Upper lobe of left lung (tissue), 6 donors: ENCODE results near the gene LAS1L. TPM values are rescaled to one million over a fixed set of nuclear protein-coding genes. Genes with fewer than 3 reads are reported as not detected.

Source experiments
- ATAC-seq, 2 donors: fragments of 200-7000 bp; cut with Tn5 transposase; one replicate each; pipeline ENCODE4 v1.9.1; 2022; ENCODE audit warnings: mild to moderate bottlenecking in 2 of 2, moderate library complexity in 2 of 2; ENCODE audit not compliant: low FRiP score in 2 of 2
- DNase-seq, 2 donors: peaks; one replicate each; pipeline ENCODE4 v3.0.0-alpha.2; 2019 to 2020
- H3K27ac ChIP-seq, 4 donors: fragments of 200-600 bp; sonication (generic); one replicate each; pipeline ENCODE4 v1.5.1; 2016 to 2019
- H3K27me3 ChIP-seq, 4 donors: fragments of 200-600 bp; sonication (generic); one replicate each; pipeline ENCODE4 v1.5.1; 2017 to 2019
- H3K36me3 ChIP-seq, 4 donors: fragments of 200-600 bp; sonication (generic); one replicate each; pipeline ENCODE4 v1.5.1; 2016 to 2019
- H3K4me1 ChIP-seq, 4 donors: fragments of 200-600 bp; sonication (generic); one replicate each; pipeline ENCODE4 v1.5.1; 2018 to 2019
- H3K4me3 ChIP-seq, 4 donors: fragments of 200-600 bp; sonication (generic); one replicate each; pipeline ENCODE4 v1.5.1; 2017 to 2019; ENCODE audit warnings: mild to moderate bottlenecking in 2 of 4, moderate library complexity in 1 of 4
- H3K9me3 ChIP-seq, 4 donors: fragments of 200-600 bp; sonication (generic); one replicate each; pipeline ENCODE4 v1.5.1; 2018 to 2019
- EP300 ChIP-seq, 4 donors: sonication (generic); formaldehyde crosslinking; IDR thresholded peaks; one replicate each; pipeline ENCODE4 v1.5.1; 2017; ENCODE audit warnings: antibody characterized with exemption in 4 of 4, control low read depth in 2 of 4
- POLR2A ChIP-seq, 4 donors: fragments of 450-650 bp; IDR thresholded peaks; one replicate each; pipeline ENCODE4 v1.5.1; 2016 to 2017; ENCODE audit warnings: antibody characterized with exemption in 4 of 4, mild to moderate bottlenecking in 2 of 4
- POLR2AphosphoS5 ChIP-seq, 2 donors: sonication (generic); formaldehyde crosslinking; IDR thresholded peaks; one replicate each; pipeline ENCODE4 v1.5.1; 2017; ENCODE audit warnings: antibody characterized with exemption in 2 of 2
- WGBS, 2 donors: methylation state at CpG; one replicate each; pipeline ENCODE4 v1.1.5; 2017 to 2018; 5-methylcytosine and 5-hydroxymethylcytosine counted together
- total RNA-seq, 6 donors: library from RNA; depleted of rRNA in 4 of 6; stranded (reverse); fragments of >200 nt in 4 of 6; gene quantifications; one replicate each; pipeline versions ENCODE4 v1.1.0 to v1.2.1, GENCODE V29; 2016 to 2021
- TF ChIP-seq, protein P1 (sequence below), 6 experiments: fragments of 450-650 bp in 4 of 6; fragments of 200-600 bp in 2 of 6; sonication (generic) in 2 of 6; IDR thresholded peaks; one replicate each; pipeline ENCODE4 v1.5.1; 2016 to 2019; ENCODE audit warnings: antibody characterized with exemption in 6 of 6
- donor health status: DM: no; HTN: no; CAD: no; lungs with moderate emphysema.
- donor health status: DM: no; HTN: yes; CAD: no; lungs with severe emphysema.

LAS1L gene
- total RNA-seq, 6 donors from 2014 or later = 16.9 to 36.7 (median 25.7) TPM

DNA sequence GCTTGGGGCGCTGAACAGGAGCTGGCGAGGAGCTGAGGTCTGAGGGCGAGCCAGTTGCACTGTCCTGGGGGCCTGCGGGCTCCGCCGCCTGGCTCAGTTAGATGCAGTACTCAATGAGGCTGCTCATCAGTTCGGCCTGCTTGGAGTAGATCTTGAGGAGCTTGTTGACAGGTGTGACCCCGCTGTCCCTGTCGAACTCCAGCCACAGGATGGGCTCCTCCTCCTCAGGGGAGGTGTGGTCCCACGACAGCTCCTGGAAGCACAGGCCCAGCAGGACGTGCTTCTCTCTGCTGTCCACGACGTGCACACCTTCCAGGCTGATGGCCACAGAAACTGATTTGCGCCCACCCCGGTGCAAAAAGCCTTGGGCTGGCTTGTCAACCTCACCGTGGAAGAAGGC is 16.5 kb upstream of the LAS1L start:
- no peak for TF ChIP-seq POLR2A (IDR thresholded peaks at IDR 0.05)
- no peak overlapping the region for H3K4me3 ChIP-seq
- no peaks in the 10 kb centered on the region for H3K27me3 ChIP-seq
- ATAC-seq (no peak), DNase-seq (no peak)
- H3K36me3 ChIP-seq = no peaks in the 10 kb centered on the region
- 85 to 100% methylated on average over 1 to 14 of the region's 16 CpGs for WGBS, 2 donors
- H3K4me1 ChIP-seq = no peaks in the 10 kb centered on the region
- H3K9me3 ChIP-seq = no peaks in the 10 kb centered on the region
- H3K27ac ChIP-seq = no peak overlapping the region

DNA sequence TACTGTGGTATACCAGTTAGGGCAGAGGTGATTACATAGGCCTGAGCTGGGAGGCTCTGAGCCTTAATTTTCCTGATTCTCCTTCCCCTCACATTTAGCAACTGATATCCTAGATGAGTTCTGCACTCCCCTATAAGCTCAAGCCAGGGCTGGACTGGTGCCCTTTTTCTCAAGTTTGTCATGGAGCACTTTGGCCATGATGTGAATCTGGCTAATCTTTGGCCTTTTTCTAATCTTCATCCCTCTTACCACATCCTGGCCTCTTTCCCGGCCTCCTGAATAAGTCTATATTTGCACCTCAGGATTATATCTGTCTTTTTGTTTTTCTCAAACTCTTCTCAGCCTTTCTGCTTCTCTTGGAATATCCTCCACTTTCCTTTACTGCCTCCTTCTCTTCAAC is 10.9 kb upstream of the LAS1L start:
- no peaks in the 10 kb centered on the region for H3K27me3 ChIP-seq
- H3K4me3 ChIP-seq = no peak overlapping the region
- no peak for DNase-seq
- H3K9me3 ChIP-seq = no peaks in the 10 kb centered on the region
- ATAC-seq = no peak
- H3K4me1 ChIP-seq = no peaks in the 10 kb centered on the region
- 78 to 82% methylated on average over 1 of the region's 1 CpG for WGBS, 2 donors
- TF ChIP-seq POLR2A (IDR thresholded peaks at IDR 0.05) = no peak
- no peak for TF ChIP-seq EP300 (IDR thresholded peaks at IDR 0.05)
- TF ChIP-seq, protein P1, sequence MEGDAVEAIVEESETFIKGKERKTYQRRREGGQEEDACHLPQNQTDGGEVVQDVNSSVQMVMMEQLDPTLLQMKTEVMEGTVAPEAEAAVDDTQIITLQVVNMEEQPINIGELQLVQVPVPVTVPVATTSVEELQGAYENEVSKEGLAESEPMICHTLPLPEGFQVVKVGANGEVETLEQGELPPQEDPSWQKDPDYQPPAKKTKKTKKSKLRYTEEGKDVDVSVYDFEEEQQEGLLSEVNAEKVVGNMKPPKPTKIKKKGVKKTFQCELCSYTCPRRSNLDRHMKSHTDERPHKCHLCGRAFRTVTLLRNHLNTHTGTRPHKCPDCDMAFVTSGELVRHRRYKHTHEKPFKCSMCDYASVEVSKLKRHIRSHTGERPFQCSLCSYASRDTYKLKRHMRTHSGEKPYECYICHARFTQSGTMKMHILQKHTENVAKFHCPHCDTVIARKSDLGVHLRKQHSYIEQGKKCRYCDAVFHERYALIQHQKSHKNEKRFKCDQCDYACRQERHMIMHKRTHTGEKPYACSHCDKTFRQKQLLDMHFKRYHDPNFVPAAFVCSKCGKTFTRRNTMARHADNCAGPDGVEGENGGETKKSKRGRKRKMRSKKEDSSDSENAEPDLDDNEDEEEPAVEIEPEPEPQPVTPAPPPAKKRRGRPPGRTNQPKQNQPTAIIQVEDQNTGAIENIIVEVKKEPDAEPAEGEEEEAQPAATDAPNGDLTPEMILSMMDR (IDR thresholded peaks at IDR 0.05) = no peak
- TF ChIP-seq POLR2AphosphoS5 (IDR thresholded peaks at IDR 0.05) = no peak
- H3K27ac ChIP-seq = no peak overlapping the region
- no peaks in the 10 kb centered on the region for H3K36me3 ChIP-seq

DNA sequence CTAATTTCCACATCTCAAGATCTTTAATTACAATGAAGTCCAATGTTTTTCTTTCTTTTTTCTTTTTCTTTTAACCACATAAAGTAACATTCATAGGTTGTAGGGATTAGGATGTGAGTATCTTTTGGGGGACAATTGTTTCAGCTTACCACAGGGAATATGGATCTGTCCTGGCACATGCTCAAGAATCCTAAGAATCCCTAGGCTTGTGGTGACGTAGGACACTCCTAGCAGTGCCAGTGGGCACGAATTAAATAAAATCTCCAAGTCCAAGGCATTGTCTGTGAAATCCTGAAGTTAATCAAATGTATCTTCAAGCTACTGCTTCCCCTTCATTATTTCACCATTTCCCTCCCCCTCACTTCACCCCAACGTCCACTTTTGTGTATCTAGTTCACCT is 2.6 kb upstream of the LAS1L start:
- TF ChIP-seq, protein P1 (IDR thresholded peaks at IDR 0.05) = no peak
- TF ChIP-seq POLR2AphosphoS5 (IDR thresholded peaks at IDR 0.05) (no peak), POLR2A (IDR thresholded peaks at IDR 0.05) (no peak), EP300 (IDR thresholded peaks at IDR 0.05) (no peak)
- no peaks in the 10 kb centered on the region for H3K9me3 ChIP-seq
- H3K4me1 ChIP-seq = peaks cover 8 to 17% (median 10%) of the 10 kb centered on the region in 4 donors
- H3K4me3 ChIP-seq = no peak overlapping the region
- DNase-seq (no peak), ATAC-seq (no peak)
- peaks cover 0 to under 1% (median 0%) of the 10 kb centered on the region in 4 donors for H3K36me3 ChIP-seq
- WGBS, 2 donors = 34 to 55% methylated on average over 3 of the region's 3 CpGs
- no peak overlapping the region for H3K27ac ChIP-seq
- H3K27me3 ChIP-seq = no peaks in the 10 kb centered on the region

DNA sequence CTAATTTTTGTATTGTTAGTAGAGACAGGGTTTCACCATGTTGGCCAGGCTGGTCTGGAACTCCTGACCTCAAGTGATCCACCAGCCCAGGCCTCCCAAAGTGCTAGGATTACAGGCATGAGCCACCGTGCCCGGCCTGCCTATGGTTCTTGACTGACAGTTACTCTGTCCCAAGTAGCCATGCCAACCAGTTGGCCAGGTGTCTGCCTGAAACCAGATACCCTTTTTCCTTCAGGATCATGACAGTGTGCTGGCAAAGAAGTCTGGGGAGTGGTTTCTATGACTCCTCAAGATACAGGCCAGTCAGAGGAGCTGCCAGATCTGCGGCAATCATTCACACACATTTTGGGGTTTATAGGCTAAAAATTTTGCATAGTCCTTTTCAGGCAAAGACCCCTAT is 1.7 kb upstream of the LAS1L start:
- no peak for ATAC-seq

DNA sequence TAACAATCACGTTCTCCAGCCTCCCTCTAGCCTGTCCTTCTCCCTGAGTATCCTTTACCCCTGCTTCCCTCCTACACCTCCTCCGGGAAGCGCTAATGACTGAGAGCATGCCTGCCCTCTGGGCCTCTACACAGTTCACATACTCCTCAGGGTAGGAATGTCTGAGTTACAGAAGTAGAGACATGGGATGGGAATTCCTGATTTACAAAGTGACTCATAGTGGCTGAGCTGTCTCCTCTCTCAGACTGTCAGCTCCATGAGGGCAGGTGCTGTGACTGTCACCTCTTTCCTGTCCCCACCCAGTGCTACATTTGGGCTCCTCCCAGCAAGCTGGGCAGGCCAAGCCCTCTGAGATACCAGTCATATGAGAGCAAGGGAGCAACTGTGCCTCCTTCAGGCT is 2.6 kb downstream of the LAS1L start:
- H3K27ac ChIP-seq = no peak overlapping the region
- DNase-seq (no peak), ATAC-seq (no peak)
- TF ChIP-seq POLR2A (IDR thresholded peaks at IDR 0.05) = no peak
- no peak for TF ChIP-seq EP300 (IDR thresholded peaks at IDR 0.05)
- TF ChIP-seq POLR2AphosphoS5 (IDR thresholded peaks at IDR 0.05) = no peak
- TF ChIP-seq, protein P1 (IDR thresholded peaks at IDR 0.05) = no peak
- H3K4me1 ChIP-seq = peaks cover 8 to 17% (median 10%) of the 10 kb centered on the region in 4 donors
- 88 to 90% methylated on average over 3 of the region's 3 CpGs for WGBS, 2 donors
- H3K27me3 ChIP-seq = no peaks in the 10 kb centered on the region
- H3K9me3 ChIP-seq = no peaks in the 10 kb centered on the region
- no peak overlapping the region for H3K4me3 ChIP-seq
- peaks cover 0 to 46% (median 4%) of the 10 kb centered on the region in 4 donors for H3K36me3 ChIP-seq

More for the DNA sequence above, 1.7 kb upstream of the LAS1L start:
- H3K27ac ChIP-seq = no peak overlapping the region
- H3K4me1 ChIP-seq = peaks cover 8 to 17% (median 10%) of the 10 kb centered on the region in 4 donors
- H3K9me3 ChIP-seq = no peaks in the 10 kb centered on the region
- peaks cover 0 to 10% (median 0%) of the 10 kb centered on the region in 4 donors for H3K36me3 ChIP-seq
- H3K4me3 ChIP-seq = no peak overlapping the region
- no peak for DNase-seq
- 98% methylated on average over 3 of the region's 3 CpGs; no CpG with 5 or more reads in 1 of the 2 donors for WGBS, 2 donors
- TF ChIP-seq, protein P1 (IDR thresholded peaks at IDR 0.05) = no peak
- no peak for TF ChIP-seq POLR2A (IDR thresholded peaks at IDR 0.05)
- TF ChIP-seq POLR2AphosphoS5 (IDR thresholded peaks at IDR 0.05) = no peak
- TF ChIP-seq EP300 (IDR thresholded peaks at IDR 0.05) = no peak
- H3K27me3 ChIP-seq = no peaks in the 10 kb centered on the region
